SK-MEL-5 (cell line): ENCODE results near the gene FGF11. TPM values are rescaled to one million over a fixed set of nuclear protein-coding genes. Genes with fewer than 3 reads are reported as not detected.

Source experiments
- DNase-seq: peaks from one replicate; pipeline ENCODE4 v3.0.0-alpha.2; 2016; ENCODE audit warnings: low read depth, low spot score
- in situ Hi-C: cut with HindIII; loops from 2 replicates; pipeline ENCODE4 v1.10.0; 2016; ENCODE audit warnings: low sequenced_read_pairs, high pct_unique_total_duplicates, low pct_unique_long_range_greater_than_20kb
- total RNA-seq: library from RNA; depleted of rRNA; stranded (reverse); fragments of >200 nt; shearing (Covaris generic); gene quantifications from 2 replicates; pipeline ENCODE4 v1.2.3, GENCODE V29; 2014

Gene FGF11
- total RNA-seq, 1 experiment from 2014 or later: 0.45 TPM

- in situ Hi-C loops: no loop called here
- no peak for DNase-seq
Observed at GRCh38 chr17:7406235-7406825, 33.0 kb upstream of the FGF11 start.

GRCh38 chr17:7407082-7407481 is 32.2 kb upstream of the FGF11 start:
- no peak for DNase-seq
- in situ Hi-C loops: no loop called here

GRCh38 chr17:7407485-7408251 is 31.6 kb upstream of the FGF11 start, which contains the start of gene NLGN2:
Gene NLGN2, plus strand, starts transcription at chr17:7407845. Its CDS starts 411 bp downstream, at chr17:7408256.
- DNase-seq: no peak

GRCh38 chr17:7408252-7408727 is 31.0 kb upstream of the FGF11 start:
- DNase-seq: no peak
- in situ Hi-C loops: no loop called here

More at GRCh38 chr17:7407485-7408251, 31.6 kb upstream of the FGF11 start, which contains the start of gene NLGN2:
- in situ Hi-C loops: no loop called here

- in situ Hi-C loops: no loop called here
- DNase-seq: no peak
Observed at GRCh38 chr17:7408863-7409262, 30.4 kb upstream of the FGF11 start.

GRCh38 chr17:7409716-7410115 is 29.6 kb upstream of the FGF11 start:
- DNase-seq: no peak
- in situ Hi-C loops: no loop called here

- no peak for DNase-seq
- in situ Hi-C loops: no loop called here
Observed at GRCh38 chr17:7410634-7411426, 28.5 kb upstream of the FGF11 start.

- in situ Hi-C loops: no loop called here
- DNase-seq: no peak
Observed at GRCh38 chr17:7411427-7411750, 27.9 kb upstream of the FGF11 start.

- in situ Hi-C loops: no loop called here
- DNase-seq: no peak
Observed at GRCh38 chr17:7413346-7413985, 25.8 kb upstream of the FGF11 start.

GRCh38 chr17:7414837-7415236 is 24.5 kb upstream of the FGF11 start:
- no peak for DNase-seq
- in situ Hi-C loops: no loop called here

GRCh38 chr17:7415784-7416183 is 23.5 kb upstream of the FGF11 start:
- DNase-seq: no peak
- in situ Hi-C loops: no loop called here

GRCh38 chr17:7416323-7416722 is 23.0 kb upstream of the FGF11 start:
- in situ Hi-C loops: no loop called here
- no peak for DNase-seq

- in situ Hi-C loops: no loop called here
- no peak for DNase-seq
Observed at GRCh38 chr17:7417056-7417655, 22.2 kb upstream of the FGF11 start.

GRCh38 chr17:7418472-7419152 is 20.7 kb upstream of the FGF11 start:
- in situ Hi-C loops: no loop called here
- DNase-seq: no peak

- DNase-seq: no peak
- in situ Hi-C loops: no loop called here
Observed at GRCh38 chr17:7419819-7420610, 19.3 kb upstream of the FGF11 start, which contains the start of gene SPEM1. Gene SPEM1, plus strand, starts transcription at chr17:7420324. Its CDS starts 61 bp downstream, at chr17:7420385.

GRCh38 chr17:7421186-7421585 is 18.1 kb upstream of the FGF11 start:
- in situ Hi-C loops: no loop called here
- no peak for DNase-seq
